Left kidney (tissue), 2 donors: Measurements from ENCODE around the gene SPAG17. TPM values are rescaled to one million over a fixed set of nuclear protein-coding genes. Genes with fewer than 3 reads are reported as not detected.

ENCODE experiments used
- DNase-seq: peaks from one replicate; pipeline ENCODE4 v3.0.0-alpha.2; 2013
- polyA plus RNA-seq: library from polyadenylated mRNA; unstranded; fragments of 120-200 nt; gene quantifications from one replicate; pipeline ENCODE4 v1.2.1, GENCODE V29; 2013; ENCODE audit not compliant: insufficient read length

SPAG17 gene
- polyA plus RNA-seq, 1 donor, result 15.2 TPM

DNA sequence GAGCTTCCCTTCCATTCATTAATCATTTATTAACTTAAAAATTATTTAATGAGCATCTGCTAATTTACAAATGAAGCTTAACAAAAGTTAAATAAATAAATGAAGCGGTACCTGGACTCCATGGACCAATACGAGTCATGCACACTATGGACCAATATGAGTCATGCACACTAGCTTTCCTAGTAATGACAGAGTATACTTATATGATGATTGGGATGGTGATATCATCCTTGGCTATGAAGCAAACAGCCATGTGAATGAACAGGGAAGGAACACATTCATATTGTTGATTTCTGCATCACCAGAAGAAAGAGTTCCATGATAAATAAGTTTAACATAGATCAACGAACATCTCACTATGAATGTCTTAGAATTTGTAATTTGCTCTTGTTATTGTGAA, 109.9 kb downstream of the SPAG17 start:
- no peak for DNase-seq

DNA sequence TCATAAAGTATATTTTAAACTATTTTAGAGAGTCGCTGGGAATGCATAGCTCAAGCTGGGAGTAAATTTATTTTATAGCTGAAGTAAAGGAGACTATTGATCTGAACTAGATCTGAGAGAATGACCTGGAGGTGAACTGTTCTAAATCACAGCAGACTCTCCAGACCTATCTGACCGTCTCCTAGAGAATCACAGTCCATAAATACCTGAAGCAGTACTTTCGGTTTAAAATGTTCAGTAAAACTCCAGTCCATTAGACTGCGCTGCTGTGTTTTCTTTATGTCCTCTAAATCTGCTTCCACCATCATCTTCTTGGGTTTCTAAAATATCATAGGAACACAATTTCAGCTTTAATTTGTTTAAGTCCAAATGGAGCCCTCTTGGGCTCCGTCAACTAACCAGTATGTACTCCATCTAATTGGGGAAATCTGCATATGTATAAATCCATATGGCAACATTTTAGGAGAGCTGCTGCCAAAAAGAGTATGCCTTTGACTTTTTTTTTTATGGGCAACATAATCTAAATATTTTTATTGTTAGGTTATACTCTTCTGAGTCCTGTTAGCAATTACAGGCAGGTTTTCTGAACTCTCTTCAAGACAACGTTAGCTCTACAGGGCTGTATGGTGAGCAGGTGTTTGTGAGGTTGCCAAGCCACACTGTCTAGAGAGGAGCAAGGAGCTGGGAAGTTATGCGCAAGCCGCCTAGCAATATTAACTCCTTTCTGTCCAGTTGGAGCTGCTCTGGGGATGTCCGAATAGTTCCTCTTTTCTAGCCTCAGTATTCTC, 111.2 kb downstream of the SPAG17 start:
- no peak for DNase-seq

DNA sequence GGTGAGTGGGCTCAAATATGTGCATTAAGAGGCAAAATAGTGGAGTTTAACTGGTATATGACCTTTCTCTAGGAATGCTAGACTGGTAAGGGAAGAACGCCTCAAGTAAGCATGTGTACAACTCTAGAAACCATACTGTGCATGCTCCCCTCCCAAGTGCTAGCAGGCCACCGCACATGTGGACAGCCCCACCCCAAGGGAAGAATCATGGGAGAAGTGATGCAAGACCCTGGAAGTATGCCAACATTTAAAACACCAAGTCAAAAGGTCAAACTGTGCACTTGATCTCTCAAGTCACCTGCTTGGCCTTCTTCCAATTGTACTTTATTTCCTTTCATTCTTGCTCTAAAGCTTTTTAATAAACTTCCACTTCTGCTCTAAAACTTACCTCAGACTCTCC, 135.0 kb downstream of the SPAG17 start:
- peak; percentile 1 for DNase-seq

DNA sequence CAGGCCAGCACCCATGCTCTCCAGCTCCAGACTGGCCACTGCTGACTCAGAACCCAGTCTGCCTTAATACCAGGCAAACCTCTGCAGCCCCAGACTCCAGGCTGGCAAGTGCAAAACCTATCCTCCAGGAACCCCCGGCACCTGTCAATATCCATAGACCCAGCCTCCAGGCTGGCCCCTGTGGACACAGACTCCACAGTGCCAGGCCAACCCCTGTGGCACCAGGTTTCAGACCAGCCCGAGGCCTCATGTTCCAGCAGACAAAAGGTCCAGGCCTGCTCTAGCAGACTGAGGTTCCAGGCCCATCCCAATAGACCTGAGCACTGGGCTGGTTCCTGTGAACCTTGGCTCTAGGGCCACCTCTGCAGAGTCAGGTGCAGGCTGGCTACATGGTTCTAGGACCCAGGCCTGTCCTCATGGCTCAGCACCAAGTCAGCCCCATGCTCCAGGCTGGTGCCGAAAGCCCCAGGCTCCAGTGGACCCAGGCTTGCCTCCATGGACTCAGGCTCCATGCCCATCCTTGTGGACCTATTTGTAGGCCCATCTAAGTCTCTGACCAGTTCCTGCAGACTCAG, 137.3 kb downstream of the SPAG17 start:
- no peak for DNase-seq

DNA sequence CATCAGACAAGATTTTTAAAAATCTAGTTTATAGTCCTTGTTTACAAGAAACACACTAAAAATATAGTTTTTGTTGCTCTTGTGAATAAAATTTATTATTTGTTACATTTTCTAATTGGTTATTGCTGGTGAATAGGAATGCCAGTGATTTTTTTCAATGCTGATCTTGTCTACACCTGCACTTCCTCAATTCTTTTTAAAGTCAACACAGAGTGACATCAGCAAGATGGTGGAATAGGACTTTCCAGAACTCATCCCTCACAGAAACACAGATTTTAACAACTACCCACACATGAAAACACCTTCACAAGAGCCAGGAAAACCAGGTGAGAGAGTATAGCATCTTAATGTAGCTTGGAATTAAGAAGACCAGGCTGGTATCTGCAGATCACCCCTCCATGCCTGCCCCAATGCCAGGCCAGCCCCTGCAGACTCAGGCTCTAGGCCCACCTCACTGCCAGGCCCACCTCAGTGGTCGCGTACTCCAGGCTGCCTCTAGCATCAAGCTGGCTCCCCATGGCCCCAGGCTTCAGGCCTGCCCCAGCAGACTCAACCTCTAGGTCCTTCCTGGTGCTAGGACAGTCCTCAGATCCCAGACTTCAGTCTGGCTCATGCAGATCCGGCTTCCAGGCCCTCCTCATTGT, 137.9 kb downstream of the SPAG17 start:
- no peak for DNase-seq

DNA sequence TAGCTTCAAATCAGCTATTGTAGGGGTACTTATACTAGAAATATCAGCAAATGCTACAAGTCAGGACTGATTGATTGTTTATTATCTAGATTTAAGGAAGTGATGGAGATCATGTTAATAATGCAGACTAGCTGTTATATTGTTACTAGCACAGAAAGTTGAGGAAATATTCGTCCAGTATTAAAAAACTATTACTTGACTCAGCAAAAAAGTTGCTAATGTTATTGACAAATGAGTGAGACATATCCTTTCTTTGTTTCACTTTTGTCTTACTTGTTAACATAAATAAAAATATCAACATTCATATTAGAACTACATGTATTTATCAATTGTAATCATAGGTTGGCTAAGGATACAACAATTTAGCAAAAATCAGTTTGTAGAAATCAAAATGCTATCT, 141.4 kb downstream of the SPAG17 start:
- DNase-seq, result no peak

DNA sequence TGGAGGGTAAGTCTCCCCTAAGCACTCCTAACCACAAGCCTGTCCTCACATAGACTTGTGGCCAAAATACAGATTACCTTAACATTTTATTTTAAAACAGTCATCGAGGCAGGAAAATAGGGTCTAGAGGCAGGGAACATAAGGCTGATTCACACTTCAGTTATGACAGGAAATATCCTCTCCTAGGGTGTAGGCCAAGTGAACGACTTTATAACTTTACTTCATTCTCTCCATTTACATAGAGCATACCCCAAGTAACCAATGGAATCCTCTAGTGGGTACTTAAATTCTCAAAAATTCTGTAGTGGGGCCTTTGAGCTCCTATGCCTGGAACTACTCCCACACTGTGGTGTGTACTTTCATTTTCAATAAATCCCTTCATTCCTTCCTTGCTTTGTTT, 142.5 kb downstream of the SPAG17 start:
- no peak for DNase-seq

DNA sequence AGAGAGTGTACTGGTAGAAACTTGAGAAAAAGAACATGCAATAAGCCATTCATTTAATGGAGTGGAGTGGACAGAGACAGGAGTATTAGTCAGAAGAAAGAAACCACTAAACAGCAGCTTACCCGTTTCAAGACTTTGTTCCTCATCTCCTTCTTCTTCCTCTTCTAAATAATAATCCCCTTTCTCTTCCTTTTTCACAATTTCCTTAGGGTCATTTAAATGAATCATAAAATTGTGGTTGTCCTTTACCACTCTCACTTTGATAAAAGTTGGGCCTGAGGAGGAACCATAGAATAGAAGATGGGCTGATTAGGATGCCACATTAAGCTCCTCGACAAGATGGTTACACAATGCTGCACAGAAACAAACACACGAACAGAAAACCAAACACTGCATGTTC, 145.9 kb downstream of the SPAG17 start:
- no peak for DNase-seq

DNA sequence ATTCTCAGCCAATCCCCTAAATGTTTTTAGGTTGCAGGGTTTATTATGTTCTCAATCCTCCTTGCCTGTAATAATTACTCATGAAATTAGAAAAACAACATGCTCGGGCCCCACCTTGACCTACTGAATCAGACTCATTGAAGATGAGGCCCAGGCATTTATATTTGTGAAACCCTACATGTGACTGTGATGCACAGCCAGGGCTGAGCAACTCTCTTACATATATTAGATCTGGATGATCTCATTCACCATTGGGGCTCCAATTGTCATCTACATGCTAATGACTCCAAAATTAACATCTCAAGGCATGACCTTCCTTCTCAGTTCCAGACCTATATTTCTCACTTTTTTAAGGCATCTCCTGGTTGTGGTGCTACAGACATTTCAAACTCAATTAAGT, 152.1 kb downstream of the SPAG17 start:
- DNase-seq, result no peak

DNA sequence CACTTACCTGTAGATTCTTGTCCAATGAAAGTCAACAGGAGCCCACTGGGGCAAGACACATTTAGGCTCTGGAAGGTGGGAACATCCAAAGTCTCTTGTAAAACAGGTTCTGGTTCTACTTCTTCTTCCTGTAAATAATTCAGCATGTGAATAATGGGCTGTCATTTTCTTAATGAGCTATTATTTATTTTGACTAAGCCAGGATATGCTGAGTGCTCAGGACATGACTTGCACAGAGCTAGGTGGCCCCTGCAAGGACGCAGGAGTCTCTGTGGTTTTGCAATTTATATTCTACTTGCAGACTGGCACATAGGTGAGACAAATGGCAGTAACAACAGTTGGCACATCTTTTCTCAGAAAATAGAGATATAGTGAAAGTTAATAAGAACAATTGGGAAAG, 156.8 kb downstream of the SPAG17 start:
- no peak for DNase-seq

DNA sequence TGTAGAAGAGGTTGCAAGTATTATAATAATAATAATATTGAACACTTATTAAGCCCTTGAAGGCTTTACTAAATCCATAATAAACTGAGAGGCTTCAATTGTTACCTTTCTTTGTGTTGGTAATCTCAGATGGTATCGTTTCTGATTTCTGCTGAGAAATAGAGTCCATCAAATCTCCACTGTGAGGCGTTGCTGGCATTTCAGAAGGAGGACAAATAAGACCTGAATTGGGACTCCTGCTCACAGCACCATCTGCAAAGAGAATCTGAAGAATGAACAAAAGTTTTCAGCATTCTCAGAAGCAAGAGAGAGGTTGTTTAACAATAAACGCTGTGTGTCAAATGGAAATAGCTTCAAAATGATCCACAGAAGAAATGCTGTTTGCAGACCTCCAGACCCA, 161.8 kb downstream of the SPAG17 start:
- no peak for DNase-seq

DNA sequence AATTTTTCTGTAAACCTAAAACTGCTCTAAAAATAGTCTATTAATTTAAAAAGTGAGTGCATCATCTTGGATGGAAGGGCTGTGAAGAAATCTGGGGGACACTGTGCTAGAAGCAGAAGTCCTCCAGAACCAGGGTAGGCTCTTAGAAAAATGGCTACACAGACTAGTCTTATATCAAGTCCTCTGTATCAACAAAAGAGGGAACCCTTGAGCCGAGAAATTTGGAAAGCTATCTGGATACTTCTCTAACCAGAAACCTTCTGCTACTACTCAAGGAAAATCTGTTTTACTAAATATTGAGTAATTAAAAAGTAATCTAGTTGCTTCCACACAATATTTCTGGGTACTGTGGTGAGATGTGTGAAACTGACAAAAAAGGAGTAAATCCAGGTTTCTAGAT, 163.4 kb downstream of the SPAG17 start:
- DNase-seq, result no peak

DNA sequence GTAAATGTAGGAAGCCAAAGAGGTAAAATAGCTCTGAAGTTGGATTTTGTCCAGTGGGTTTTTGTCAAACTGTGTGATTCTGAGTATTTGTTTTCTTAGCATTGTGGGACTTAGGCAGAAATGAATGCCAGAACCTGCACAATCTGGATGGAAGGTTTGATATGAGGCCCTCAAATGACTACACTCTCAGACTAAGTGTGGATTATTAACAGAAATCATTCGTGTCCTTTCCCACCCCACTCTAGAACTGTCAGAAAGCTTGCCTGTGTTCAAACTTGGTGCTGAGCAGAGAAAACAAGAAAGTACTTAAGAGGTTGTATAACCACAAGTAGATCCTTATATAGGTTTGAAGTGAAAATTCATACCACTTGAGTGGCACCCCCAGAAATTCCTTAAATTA, 167.0 kb downstream of the SPAG17 start:
- no peak for DNase-seq

DNA sequence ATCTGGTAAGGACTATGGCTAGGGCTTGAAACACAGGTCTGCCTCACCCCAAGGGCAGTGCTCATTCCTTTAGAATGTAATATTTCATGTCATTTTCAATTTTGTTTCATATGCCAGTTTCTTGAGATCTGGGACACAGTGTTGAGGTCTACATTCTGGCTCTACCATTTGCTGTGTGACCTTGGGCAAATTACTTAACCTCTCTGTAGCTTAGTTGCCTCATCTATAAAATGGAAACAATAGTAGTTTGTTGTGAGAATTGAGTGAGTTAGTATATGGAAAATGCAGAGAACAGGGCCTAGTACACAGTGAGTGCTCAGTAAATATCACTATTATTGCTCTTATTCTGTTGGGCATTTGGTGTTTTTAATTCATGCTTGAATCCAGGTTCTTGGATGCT, 171.1 kb downstream of the SPAG17 start:
- no peak for DNase-seq

DNA sequence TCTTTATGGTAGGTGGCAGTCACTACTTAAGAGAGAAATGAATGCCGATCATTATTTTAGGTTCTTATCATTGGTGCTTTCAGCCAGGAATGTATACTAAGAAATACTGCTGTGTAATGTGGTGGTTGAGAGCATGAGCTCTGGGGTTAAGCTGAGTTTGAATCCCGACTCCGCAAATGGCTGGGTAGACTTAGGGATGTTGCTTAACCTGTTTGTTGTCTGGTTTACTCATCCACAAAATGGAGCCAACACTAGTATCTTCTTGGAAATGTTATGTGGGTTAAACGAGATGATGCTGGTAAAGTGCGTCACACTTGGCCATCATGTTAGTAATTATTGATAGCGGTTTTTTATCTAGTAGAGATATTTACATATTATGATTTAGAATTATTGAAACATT, 171.7 kb downstream of the SPAG17 start:
- DNase-seq, result no peak

DNA sequence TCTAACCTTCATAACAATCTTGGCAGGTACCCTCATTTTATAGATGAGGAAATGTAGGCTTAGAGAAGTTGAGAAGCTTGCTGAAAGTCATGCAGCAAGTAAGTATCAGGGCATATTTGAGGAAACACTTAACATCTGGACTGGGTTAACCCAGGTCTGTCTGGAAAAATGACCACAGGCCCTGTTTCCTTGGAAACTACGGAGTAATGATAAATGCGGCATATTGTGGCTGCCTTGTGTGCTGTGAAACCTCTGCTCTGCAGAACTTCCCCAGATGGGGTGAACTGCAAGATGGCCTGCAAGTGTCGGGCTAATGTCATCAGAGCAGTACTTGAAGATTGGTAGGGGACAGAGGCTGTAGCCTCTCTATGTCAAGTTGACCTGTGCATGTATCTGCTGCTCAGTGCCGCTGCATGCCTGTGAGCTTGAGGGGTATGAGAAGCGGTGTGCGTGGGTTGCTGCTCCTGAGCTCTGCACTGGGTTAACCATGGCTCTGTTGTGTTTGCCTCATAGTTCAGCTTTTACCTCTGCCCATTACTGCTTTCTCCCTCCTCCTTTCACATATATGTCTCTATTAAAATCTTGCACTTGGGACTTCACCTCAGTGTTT, 172.4 kb downstream of the SPAG17 start:
- DNase-seq, result no peak

DNA sequence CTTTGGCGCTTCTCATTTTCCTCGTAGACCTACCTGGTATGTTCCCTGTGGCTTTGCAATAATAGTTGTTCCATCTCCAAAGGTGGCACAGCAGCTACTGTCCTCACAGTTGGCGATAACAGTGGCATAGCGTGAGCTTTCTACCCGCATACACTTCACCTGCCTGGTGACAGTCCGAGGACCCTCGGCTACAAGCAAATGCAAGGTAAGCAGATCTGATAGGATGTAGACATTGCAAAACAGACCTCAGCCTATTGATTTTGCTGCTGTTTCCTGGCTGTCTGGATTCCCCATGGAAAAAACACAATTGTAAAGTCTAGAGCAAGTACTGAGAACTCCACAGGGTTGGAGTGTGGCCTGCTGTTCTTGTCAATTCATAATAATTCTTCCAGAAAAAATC, 177.0 kb downstream of the SPAG17 start:
- DNase-seq, result no peak

DNA sequence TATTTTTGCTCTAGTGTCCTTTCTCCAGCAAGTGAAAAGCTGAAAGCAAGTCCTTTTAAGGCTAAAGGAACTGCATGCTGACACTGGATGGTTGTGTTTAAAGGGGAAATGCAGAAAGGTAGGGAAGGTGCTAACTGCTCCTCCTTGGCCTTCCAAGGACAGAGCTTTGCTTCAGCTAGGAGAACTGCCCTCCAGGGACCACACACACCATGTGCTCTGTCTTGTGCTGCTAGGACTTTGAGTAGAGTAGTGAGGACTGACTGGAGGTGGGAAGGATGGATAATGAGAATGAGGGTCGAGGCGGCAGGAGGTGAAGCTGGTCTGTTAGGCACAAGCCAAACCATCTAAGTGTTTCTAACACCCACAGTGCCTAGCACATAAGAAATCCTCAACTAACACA, 177.6 kb downstream of the SPAG17 start:
- DNase-seq, result no peak

DNA sequence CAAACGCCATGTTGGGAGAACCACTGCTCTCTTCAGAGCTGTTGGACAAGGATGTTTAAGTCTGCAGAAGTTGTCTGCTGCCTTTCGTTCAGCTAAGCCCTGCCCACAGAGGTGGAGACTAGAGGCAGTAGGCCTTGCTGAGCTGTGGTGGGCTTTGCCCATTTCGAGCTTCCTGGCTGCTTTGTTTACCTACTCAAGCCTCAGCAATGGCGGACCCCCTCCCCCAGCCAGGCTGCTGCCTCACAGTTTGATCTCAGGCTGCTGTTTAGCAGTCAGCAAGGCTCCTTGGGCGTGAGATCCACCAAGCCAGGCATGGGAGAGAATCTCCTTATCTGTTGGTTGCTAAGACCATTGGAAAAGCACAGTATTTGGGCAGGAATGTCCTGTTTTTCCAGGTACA, 180.7 kb downstream of the SPAG17 start:
- DNase-seq, result no peak

DNA sequence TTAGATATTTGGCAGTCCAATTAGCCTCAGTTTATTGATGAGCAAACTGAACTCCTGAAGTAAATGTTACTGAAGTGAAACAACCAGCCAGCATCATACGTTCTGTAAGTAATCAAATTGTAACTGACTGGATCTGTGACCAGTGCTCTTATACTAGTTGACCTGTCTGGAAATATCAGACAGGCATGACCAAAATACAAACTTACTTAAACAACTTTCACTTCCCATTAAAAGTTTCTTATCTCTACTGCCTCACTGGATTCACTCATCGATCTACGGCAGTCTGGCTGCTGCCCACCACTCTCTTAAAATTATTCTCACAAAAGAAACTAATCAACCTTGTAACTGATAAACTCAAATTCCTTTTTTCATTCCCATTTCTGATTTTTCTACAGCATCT, 199.1 kb downstream of the SPAG17 start:
- no peak for DNase-seq

DNA sequence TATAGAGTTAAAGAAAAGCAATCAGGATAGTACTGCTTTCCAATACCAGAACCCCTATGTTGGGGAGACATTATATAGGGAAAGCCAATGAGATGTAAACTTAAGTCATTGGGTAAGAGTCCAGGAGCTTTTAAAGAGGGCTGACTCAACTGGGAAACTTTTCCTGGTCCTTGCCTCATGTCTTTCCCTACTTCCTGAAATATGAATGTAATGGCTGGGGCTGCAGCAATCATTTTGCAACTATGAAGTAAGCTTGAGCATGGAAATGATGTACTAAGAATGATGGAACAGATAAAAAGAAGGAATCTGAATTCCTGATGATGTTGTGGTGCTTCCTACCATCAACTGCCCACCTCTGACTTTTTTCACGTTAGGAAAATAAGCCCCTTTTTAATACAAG, 199.8 kb downstream of the SPAG17 start:
- DNase-seq, result no peak

DNA sequence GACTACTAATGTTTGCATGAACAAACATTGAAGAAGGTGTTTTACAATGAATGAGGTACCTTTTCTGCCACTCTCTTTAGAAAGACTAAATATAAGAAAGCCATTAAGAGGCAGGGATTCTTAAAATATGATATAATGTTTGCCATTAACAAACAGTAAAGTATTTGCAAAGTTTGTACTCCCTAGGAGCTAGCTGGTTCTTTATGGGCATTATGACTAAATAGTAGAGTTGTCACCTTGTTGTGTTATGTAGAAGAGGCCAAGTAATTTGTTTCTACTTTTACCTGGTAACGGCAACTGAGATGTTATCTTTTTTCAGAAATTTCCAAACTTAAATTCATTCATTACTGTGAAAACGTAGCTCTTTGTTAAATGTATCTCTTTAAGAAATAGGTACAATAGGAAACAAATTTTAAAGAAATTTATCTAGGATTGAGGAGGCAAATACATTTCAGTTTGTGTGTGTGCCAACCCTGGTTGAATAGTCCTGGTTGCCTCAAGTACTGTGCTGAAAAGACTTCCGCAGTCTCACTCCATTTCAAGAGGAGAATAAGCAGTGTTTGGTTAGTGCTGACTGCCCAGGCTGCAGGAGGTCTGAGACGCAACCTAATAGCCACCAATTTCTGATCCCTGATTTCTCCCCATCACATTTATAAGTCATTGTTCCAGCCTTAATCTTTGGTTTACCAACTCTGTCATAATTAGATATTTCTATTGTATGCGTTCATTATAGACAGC, 203.4 kb downstream of the SPAG17 start:
- no peak for DNase-seq

DNA sequence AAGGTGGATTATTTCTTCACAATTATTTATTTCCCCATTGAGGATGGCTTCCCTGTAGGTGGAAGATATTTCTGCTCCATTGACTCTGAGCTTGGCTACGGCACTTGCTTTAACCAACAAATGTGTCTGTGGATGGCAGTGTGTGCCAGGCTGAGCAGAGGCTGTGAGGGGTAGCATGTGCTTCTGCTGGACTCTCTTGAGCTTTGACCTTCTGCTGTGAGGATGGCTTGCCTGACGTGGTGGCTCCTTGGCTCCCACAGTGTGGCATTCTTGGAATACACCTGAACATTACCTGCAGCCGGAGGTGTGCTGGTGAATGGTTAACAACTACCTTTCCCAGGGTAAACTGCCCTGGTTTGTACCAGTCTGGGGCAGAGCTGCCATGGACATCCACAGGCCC, 208.6 kb downstream of the SPAG17 start:
- DNase-seq, result no peak
